Smooth muscle cell (in vitro differentiated cells): ENCODE measurements around the gene DHRS3. TPM values are rescaled to one million over a fixed set of nuclear protein-coding genes. Genes with fewer than 3 reads are reported as not detected.

Experiments used
- DNase-seq: peaks from one replicate; lab custom pipeline; 2025; ENCODE audit not compliant: unreplicated experiment; lab: John Stamatoyannopoulos, UW
- H2AFZ ChIP-seq: fragments of 200-600 bp; sonication (generic); 2 replicates; pipeline ENCODE4 v1.6.0; 2016; ENCODE audit warnings: antibody characterized with exemption, low read depth, mild to moderate bottlenecking
- H3F3A ChIP-seq: fragments of 200-600 bp; sonication (generic); 2 replicates; pipeline ENCODE4 v1.6.0; 2017; ENCODE audit warnings: antibody characterized with exemption, low read depth
- H3K27ac ChIP-seq: fragments of 200-600 bp; sonication (generic); 2 replicates; pipeline ENCODE4 v1.5.1; 2016; ENCODE audit warnings: low read depth, mild to moderate bottlenecking
- H3K27me3 ChIP-seq: fragments of 200-600 bp; sonication (generic); 2 replicates; pipeline ENCODE4 v1.6.1; 2016; ENCODE audit warnings: low read depth, mild to moderate bottlenecking
- H3K36me3 ChIP-seq: fragments of 200-600 bp; sonication (generic); 2 replicates; pipeline ENCODE4 v1.5.1; 2016; ENCODE audit warnings: low read depth
- H3K4me1 ChIP-seq: fragments of 200-600 bp; sonication (generic); 2 replicates; pipeline ENCODE4 v1.5.1; 2016; ENCODE audit warnings: low read depth
- H3K4me2 ChIP-seq: fragments of 200-600 bp; sonication (generic); 2 replicates; pipeline ENCODE4 v1.6.0; 2016; ENCODE audit warnings: mild to moderate bottlenecking
- H3K4me3 ChIP-seq: fragments of 200-600 bp; sonication (generic); 2 replicates; pipeline ENCODE4 v1.5.1; 2016; ENCODE audit warnings: mild to moderate bottlenecking
- H3K79me2 ChIP-seq: fragments of 200-600 bp; sonication (generic); 2 replicates; pipeline ENCODE4 v1.6.0; 2016; ENCODE audit warnings: low read depth, mild to moderate bottlenecking
- H3K9ac ChIP-seq: fragments of 200-600 bp; sonication (generic); 2 replicates; pipeline ENCODE4 v1.6.0; 2016; ENCODE audit warnings: low read depth
- H3K9me3 ChIP-seq: fragments of 200-600 bp; sonication (generic); replicated peaks from 2 replicates; pipeline ENCODE4 v1.5.1; 2016; ENCODE audit warnings: low read depth
- H4K20me1 ChIP-seq: fragments of 200-600 bp; sonication (generic); 2 replicates; pipeline ENCODE4 v1.6.0; 2016; ENCODE audit warnings: low read depth
- WGBS: methylation state at CpG from one replicate; pipeline ENCODE4 v1.1.7; 2016; ENCODE audit warnings: low lambda C conversion rate; 5-methylcytosine and 5-hydroxymethylcytosine counted together
- polyA plus RNA-seq: library from polyadenylated mRNA; unstranded; fragments of >200 nt; fragmentation: Nextera tagmentation; extraction: Ambion mirVana; gene quantifications from 2 replicates; pipeline ENCODE4 v1.2.1, GENCODE V29; 2016
- total RNA-seq: library from RNA; depleted of rRNA; stranded (reverse); fragments of >200 nt; gene quantifications from 2 replicates; pipeline ENCODE4 v1.2.3, GENCODE V29; 2014
- TF ChIP-seq, protein P1 (sequence below): fragments of 200-600 bp; sonication (generic); IDR thresholded peaks from 2 replicates; pipeline ENCODE4 v1.5.1; 2017; ENCODE audit warnings: borderline replicate concordance, mild to moderate bottlenecking, antibody characterized with exemption; ENCODE audit not compliant: insufficient read depth, poor library complexity, severe bottlenecking

The DHRS3 gene, protein sequence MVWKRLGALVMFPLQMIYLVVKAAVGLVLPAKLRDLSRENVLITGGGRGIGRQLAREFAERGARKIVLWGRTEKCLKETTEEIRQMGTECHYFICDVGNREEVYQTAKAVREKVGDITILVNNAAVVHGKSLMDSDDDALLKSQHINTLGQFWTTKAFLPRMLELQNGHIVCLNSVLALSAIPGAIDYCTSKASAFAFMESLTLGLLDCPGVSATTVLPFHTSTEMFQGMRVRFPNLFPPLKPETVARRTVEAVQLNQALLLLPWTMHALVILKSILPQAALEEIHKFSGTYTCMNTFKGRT
- total RNA-seq (2.7 and 9.5 TPM in 2 replicates), polyA plus RNA-seq (0.89 and 2.8 TPM in 2 replicates)

DNA sequence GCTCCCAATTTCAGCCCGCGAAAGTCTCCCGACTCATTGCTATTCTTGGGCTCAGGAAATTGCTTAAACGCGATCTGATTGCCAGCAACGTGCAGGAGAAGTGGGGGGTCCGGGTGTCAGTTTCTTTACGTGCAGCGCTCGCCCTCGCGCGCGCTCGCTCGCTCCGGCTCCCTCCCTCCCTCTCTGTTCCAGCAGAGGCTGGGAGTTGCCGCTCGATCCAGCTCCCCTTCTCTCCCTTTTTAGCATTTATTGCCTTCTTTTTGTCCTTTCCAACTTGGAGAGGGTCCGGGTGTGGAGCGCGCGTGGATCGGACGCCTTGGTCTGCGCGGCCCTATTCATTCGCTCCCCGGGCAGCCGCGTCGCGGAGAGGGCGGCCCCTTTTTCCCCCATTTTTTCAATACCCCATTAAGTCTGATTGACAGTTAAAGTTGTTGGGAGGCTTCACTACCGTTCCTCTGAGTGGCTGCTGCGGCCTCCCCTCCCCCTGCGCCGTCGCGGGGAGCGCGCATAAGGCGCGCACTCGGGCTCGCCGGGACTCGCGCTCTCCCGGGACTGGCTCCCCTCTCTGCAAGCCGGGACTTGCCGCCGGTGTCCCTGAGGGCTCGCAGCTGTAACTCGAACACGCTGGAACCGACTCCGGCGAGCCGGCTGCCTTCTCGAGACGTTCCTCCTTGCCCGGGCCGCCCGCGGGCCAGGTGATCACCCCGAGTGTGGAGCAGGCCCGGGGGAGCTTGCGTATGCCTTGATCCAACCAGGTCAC lies at the start of gene DHRS3:
Gene DHRS3 (minus strand): TSS at position 310 of the 760 bp plus-strand sequence. CDS start 862 bp downstream, outside the sequence.
- Histone ChIP-seq H3K9ac (peak within 1 kb of the TSS; percentile 6), H3K4me3 (peak within 1 kb of the TSS; percentile 87), H3F3A (peaks cover 4% of the 10 kb centered on the region), H3K4me2 (peak within 1 kb of the TSS; percentile 99), H4K20me1 (no peaks in the 10 kb centered on the region), H3K27ac (peak within 1 kb of the TSS; percentile 72), H3K27me3 (peaks cover 13% of the 10 kb centered on the region), H3K9me3 (no peaks in the 10 kb centered on the region), H2AFZ (peak within 1 kb of the TSS; percentile 90), H3K79me2 (no peaks in the 10 kb centered on the region), H3K4me1 (peaks cover 35% of the 10 kb centered on the region), H3K36me3 (no peaks in the 10 kb centered on the region)
- TF ChIP-seq, protein P1, sequence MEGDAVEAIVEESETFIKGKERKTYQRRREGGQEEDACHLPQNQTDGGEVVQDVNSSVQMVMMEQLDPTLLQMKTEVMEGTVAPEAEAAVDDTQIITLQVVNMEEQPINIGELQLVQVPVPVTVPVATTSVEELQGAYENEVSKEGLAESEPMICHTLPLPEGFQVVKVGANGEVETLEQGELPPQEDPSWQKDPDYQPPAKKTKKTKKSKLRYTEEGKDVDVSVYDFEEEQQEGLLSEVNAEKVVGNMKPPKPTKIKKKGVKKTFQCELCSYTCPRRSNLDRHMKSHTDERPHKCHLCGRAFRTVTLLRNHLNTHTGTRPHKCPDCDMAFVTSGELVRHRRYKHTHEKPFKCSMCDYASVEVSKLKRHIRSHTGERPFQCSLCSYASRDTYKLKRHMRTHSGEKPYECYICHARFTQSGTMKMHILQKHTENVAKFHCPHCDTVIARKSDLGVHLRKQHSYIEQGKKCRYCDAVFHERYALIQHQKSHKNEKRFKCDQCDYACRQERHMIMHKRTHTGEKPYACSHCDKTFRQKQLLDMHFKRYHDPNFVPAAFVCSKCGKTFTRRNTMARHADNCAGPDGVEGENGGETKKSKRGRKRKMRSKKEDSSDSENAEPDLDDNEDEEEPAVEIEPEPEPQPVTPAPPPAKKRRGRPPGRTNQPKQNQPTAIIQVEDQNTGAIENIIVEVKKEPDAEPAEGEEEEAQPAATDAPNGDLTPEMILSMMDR = no peak
- peak; percentile 29 for DNase-seq
- WGBS = under 1% methylated on average over 67 of the region's 69 CpGs

DNA sequence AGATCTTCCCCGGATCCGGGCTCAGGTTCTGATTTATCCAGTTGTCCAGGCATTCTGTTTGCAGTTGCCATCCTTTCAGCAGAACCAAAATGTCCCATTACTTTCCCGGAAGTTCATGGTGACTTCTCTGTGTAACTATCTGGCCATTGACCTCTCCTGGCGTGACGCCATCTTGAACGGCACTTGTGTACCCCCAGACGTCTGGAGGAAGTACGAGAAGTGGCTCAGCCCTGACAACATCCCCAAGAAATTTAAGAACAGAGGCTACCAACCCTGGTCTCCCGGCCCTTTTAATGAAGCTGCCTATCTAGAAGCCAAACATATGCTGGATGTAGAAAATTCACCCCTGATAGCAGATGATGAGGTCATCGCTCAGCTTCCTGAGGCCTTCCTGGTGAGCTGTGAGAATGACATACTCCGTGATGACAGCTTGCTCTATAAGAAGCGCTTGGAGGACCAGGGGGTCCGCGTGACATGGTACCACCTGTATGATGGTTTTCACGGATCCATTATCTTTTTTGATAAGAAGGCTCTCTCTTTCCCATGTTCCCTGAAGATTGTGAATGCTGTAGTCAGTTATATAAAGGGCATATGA lies 48.2 kb upstream of the DHRS3 start:
- Histone ChIP-seq H3K4me3 (no peak overlapping the region), H3K36me3 (no peaks in the 10 kb centered on the region), H4K20me1 (no peaks in the 10 kb centered on the region), H3K4me2 (no peak overlapping the region), H3K27me3 (peaks cover 6% of the 10 kb centered on the region), H3K27ac (no peak overlapping the region), H2AFZ (no peak overlapping the region), H3K4me1 (no peaks in the 10 kb centered on the region), H3F3A (no peaks in the 10 kb centered on the region), H3K9ac (no peak overlapping the region), H3K79me2 (no peaks in the 10 kb centered on the region), H3K9me3 (no peaks in the 10 kb centered on the region)
- TF ChIP-seq, protein P1 = no peak
- DNase-seq = no peak
- 92% methylated on average over 15 of the region's 15 CpGs for WGBS

DNA sequence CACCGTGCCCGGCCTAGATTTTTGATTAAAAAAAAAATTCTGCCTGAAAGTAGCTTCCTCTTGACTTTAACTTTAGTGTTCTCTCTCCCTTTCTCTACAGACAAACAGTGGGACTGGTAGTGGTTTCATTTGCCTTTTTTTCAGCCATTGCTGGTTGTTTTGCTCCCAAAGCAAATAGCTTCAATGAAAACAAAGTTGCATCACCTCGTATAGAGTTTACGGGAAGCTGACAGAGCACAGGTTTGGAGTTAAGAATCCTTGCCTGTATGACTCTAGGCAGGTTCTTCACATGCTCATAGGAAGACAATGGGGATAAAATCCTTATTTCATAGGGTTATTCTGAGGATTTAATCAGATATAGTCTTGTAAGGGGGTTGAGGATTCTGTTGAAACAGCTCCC lies 47.5 kb upstream of the DHRS3 start:
- DNase-seq = no peak
- Histone ChIP-seq H3K9ac (no peak overlapping the region), H2AFZ (no peak overlapping the region), H3K9me3 (no peaks in the 10 kb centered on the region), H3K4me1 (no peaks in the 10 kb centered on the region), H3K36me3 (no peaks in the 10 kb centered on the region), H3F3A (no peaks in the 10 kb centered on the region), H3K27me3 (peaks cover 2% of the 10 kb centered on the region), H3K27ac (no peak overlapping the region), H3K79me2 (no peaks in the 10 kb centered on the region), H3K4me3 (no peak overlapping the region), H3K4me2 (no peak overlapping the region), H4K20me1 (no peaks in the 10 kb centered on the region)
- TF ChIP-seq, protein P1 = no peak
- WGBS = 82% methylated on average over 4 of the region's 4 CpGs
